Activated naive CD4-positive, alpha-beta T cell (primary cell): ENCODE measurements around the gene MTUS2.

ENCODE experiments used
- DNase-seq, 4 experiments: peaks; one replicate each; lab custom pipeline; 2025; lab: John Stamatoyannopoulos, UW

The MTUS2 gene

GRCh38 chr13:29108068-29108786, 288.1 kb downstream of the MTUS2 start:
- no peak for DNase-seq

- no peak for DNase-seq
These were observed 289.8 kb downstream of the MTUS2 start for GRCh38 chr13:29109987-29110386.

- no peak for DNase-seq
These were observed 291.3 kb downstream of the MTUS2 start for GRCh38 chr13:29111446-29111845.

GRCh38 chr13:29115842-29116241, 295.7 kb downstream of the MTUS2 start:
- DNase-seq, result no peak

GRCh38 chr13:29117663-29118062, 297.5 kb downstream of the MTUS2 start:
- DNase-seq, result no peak

DNA sequence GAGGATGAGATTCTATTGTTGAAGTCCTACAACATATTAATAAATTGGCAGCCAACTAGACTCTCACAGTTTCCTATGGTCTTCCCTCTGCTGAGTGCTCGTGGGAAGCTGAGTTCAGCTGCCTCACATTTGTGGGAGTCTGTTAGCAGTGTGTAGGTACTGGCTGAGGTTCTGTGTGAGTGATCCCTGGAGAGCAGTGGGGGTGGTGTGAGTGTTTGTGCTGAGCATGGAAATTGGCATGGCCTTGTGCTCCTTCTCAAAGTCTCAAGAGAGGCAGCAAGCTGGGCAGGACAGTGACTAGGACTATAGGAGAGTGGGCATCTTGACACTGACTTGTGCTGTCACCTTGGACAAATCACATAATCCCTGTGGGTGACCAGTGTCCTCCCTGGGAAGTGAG, 298.3 kb downstream of the MTUS2 start:
- DNase-seq, result no peak

DNA sequence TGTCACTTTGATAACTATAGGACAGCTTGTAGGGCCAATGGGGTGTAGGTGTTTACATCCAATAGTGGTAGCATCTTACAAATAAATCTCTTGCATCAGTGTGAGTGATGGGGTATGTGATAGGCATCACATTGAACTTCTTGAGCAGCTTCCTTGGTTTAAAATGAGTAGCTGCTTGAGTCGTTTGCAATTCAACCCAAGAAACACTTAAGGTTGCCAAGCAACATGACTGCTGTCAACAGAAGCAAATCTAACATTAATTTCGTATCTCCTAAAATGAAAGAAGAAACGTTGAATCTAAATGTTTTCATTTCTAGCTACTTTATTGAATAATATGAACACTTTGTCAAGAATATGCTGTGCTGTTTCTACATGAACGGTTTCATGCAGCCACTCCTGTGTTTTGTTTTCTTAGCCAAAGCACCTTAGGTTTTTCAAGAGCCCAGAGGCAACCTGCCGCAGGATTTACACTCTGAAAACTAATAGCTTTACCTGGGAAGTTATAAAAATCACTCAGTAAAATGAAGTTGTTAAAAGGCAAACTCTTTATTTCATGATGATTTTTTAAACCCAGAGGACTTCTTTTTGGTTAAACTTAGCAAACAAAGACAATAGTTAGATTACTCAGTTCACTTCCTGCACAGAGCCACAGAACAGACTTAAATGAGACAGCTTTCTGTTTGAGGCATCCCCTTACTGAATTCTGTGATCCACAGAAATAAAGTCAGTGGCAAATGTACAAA, 305.2 kb downstream of the MTUS2 start:
- no peak for DNase-seq

DNA sequence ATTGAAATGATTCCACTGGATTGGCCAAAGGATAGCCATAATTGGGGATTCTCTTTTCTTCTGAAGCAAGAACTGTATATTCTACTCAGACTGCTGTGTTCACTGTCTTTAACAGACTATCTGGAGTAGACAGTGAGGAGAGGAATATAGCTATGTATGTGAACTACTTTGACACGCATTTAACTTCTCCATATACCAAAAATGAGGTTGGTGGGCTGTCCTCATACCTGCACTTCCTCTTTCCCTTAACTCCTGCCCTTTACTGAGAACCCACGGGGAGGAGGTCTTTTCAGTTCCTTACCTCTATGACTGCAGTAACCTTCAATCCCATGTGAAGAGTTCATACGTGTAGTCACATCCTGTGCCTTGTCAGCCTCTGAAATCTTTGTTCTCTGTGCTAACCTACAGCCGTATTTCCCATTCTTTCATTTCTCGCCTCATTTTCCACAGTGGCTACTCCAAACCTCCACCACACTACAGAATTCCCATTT, 305.8 kb downstream of the MTUS2 start:
- DNase-seq, result no peak

- no peak for DNase-seq
These were observed 309.5 kb downstream of the MTUS2 start for GRCh38 chr13:29129616-29130015.

GRCh38 chr13:29131159-29131558, 311.0 kb downstream of the MTUS2 start:
- no peak for DNase-seq

GRCh38 chr13:29131881-29132668, 311.9 kb downstream of the MTUS2 start:
- DNase-seq, result no peak

- DNase-seq, result no peak
These were observed 316.2 kb downstream of the MTUS2 start for GRCh38 chr13:29136341-29136740.

GRCh38 chr13:29137016-29137415, 316.9 kb downstream of the MTUS2 start:
- DNase-seq, result no peak

- DNase-seq, result no peak
These were observed 317.9 kb downstream of the MTUS2 start for GRCh38 chr13:29137995-29138394.

DNA sequence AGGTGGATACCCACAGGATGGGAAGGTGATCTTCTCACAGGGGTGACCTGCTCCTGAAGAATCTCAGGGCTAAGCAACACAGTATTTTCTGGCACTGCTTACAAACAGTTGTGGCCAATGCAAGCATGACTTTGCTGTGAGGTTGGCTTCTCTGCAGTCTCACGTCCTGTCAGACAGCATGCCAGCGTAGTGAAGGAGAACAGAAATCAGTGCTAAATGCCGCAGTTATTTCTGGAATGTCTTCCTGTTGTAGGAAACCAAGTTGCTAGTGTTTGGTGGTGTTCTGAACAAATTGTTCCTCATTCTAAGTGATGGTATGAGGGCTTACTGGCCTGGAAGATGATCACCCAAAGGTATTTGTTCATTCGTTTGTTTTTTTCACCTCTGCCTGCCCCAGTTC, 320.1 kb downstream of the MTUS2 start:
- no peak for DNase-seq

DNA sequence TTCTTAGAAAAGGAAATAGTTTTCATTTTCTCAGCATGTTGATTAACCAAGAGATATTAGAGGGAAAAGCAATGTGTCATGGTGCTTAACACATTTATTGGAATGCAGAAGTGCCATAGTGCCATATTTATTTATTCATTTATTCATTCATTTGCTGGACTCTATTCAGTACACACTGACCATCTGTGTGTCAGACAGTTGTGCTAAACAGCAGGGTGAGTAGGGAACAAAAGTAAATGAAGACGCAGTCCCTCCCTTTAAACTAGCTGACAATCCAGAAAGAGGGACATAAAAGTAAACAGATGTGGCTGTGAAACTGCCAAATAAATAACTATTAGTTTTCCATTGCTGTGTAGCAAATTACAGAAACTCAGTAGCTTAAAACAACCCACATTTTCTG, 323.7 kb downstream of the MTUS2 start:
- no peak for DNase-seq

- DNase-seq, result no peak
These were observed 334.3 kb downstream of the MTUS2 start for GRCh38 chr13:29154390-29154789.

GRCh38 chr13:29156136-29156535, 336.0 kb downstream of the MTUS2 start:
- DNase-seq, result no peak

DNA sequence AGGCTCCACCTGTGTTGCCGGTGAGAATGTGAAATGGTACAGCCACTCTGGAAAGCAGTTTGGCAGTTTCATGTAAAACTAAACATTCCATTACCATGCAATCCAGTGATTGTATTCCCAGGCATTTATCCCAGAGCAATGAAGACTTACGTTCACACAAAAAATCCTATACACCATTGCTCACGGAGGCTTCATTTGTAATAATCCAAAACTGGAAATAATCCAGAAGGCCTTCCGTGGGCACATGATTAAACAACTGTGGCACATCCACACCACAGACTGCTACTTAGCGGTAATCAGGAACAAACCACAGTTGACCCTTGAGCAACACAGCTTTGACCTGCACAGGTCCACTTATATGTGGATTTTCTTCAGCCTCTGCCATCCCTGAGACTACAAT, 339.7 kb downstream of the MTUS2 start:
- no peak for DNase-seq

GRCh38 chr13:29160862-29161261, 340.7 kb downstream of the MTUS2 start:
- DNase-seq, result no peak

DNA sequence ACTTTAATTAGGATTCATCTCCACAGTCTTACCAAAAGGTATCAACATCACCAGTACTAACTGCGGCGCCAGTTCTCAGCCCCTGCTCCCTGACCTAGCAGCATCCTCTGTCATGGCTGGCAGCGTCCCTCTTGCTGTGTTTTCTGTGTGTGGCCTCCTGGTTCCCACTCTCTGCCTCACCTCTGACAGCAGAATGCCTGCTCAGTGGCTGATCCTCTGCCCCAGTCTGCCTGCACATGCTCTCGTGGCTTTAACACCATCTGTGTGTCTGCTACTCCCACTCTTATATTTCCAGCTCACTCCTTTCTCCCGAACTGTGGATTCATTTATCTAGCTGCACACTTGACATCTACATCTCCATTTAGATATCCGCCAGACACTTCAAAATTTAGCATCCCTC, 341.5 kb downstream of the MTUS2 start:
- no peak for DNase-seq

DNA sequence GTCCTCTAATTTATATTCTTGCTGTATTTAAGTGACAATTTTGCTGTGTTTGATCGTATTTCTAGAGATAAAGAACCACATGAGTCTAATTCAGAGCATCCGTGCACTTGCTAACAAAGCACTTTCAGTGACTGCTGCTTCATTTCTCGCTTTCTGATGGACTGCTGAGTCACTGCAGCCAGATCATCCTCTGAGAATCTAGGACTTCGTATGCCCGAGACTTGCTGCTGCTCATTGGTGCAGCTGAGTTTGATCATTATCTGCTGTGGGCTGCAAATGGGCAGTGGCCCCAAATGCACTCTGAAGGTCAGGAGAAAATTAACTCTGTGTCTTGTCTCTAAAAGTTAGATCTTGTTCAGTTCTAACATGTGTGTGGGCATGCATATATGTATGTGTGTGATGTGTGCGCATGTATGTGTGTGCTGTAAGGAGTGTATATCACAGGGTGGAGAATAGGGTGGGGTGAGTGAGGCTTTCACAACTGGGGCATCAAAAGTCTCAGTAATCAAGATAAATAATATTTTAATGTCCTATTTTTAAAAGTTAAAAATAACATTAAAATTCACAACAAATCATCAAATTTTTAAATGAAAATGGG, 342.6 kb downstream of the MTUS2 start:
- DNase-seq, result no peak
